NB4 (cell line): ENCODE data around the gene NME1.

ENCODE experiments used
- DNase-seq: peaks from one replicate; pipeline ENCODE4 v3.0.0; 2010; ENCODE audit warnings: low read depth
- H3K4me3 ChIP-seq: one replicate; pipeline ENCODE4 v1.5.1; 2011; ENCODE audit warnings: mild to moderate bottlenecking, low read depth, low read length, moderate library complexity
- CTCF ChIP-seq: IDR thresholded peaks from one replicate; pipeline ENCODE4 v1.5.1; 2012; ENCODE audit warnings: low read depth, low read length
- MAX ChIP-seq: IDR thresholded peaks from 2 replicates; pipeline ENCODE4 v1.6.1; 2011; ENCODE audit warnings: low read depth, low read length
- MYC ChIP-seq: IDR thresholded peaks from 2 replicates; pipeline ENCODE4 v1.6.1; 2011; ENCODE audit warnings: low read depth, low read length
- POLR2A ChIP-seq: IDR thresholded peaks from 2 replicates; pipeline ENCODE4 v1.6.1; 2011; ENCODE audit warnings: mild to moderate bottlenecking; ENCODE audit not compliant: insufficient read length; ENCODE audit errors: extremely low read depth

Gene NME1

GRCh38 chr17:51191895-51192294 lies 38.5 kb downstream of the NME1 start:
- no peak for DNase-seq
- H3K4me3 ChIP-seq = no peak overlapping the region
- TF ChIP-seq CTCF (no peak), MYC (no peak), MAX (no peak), POLR2A (no peak)

- no peak for TF ChIP-seq CTCF
- no peak for TF ChIP-seq MAX
- no peak for TF ChIP-seq MYC
- no peak for TF ChIP-seq POLR2A
- no peak for DNase-seq
- H3K4me3 ChIP-seq = no peak overlapping the region
Observed at GRCh38 chr17:51197754-51198153, 44.4 kb downstream of the NME1 start.

- no peak for DNase-seq
- TF ChIP-seq POLR2A (no peak), MAX (no peak), MYC (no peak), CTCF (no peak)
- H3K4me3 ChIP-seq = no peak overlapping the region
Observed at GRCh38 chr17:51200295-51200694, 46.9 kb downstream of the NME1 start.

- no peak for DNase-seq
- no peak for TF ChIP-seq MAX
- TF ChIP-seq MYC = no peak
- TF ChIP-seq POLR2A = no peak
- TF ChIP-seq CTCF = no peak
- no peak overlapping the region for H3K4me3 ChIP-seq
Observed at GRCh38 chr17:51200846-51201245, 47.5 kb downstream of the NME1 start.

- no peak for DNase-seq
- TF ChIP-seq POLR2A = no peak
- no peak for TF ChIP-seq MYC
- no peak for TF ChIP-seq CTCF
- TF ChIP-seq MAX = no peak
- H3K4me3 ChIP-seq = no peak overlapping the region
Observed at GRCh38 chr17:51203838-51204237, 50.5 kb downstream of the NME1 start.
